Neutrophil (primary cell): ENCODE measurements around the gene GNPTG.

Experiments
- H3K27ac ChIP-seq: fragments of 200-600 bp; sonication (generic); 2 replicates; pipeline ENCODE4 v1.5.1; 2016; ENCODE audit warnings: mild to moderate bottlenecking, moderate library complexity
- H3K27me3 ChIP-seq: fragments of 200-600 bp; sonication (generic); 2 replicates; pipeline ENCODE4 v1.6.0; 2016; ENCODE audit warnings: mild to moderate bottlenecking
- H3K36me3 ChIP-seq: fragments of 200-600 bp; sonication (generic); 2 replicates; pipeline ENCODE4 v1.5.1; 2017
- H3K4me1 ChIP-seq, 2 experiments: fragments of 200-600 bp in 1 of 2; sonication (generic) in 1 of 2; 1 replicate in 1 of 2; 2 replicates in 1 of 2; pipeline versions ENCODE4 v1.5.1 to v1.6.1; 2013 to 2016; ENCODE audit warnings: low read depth in 1 of 2, low read length in 1 of 2, mild to moderate bottlenecking in 1 of 2, moderate library complexity in 1 of 2; ENCODE audit not compliant: control insufficient read depth in 1 of 2, insufficient read depth in 1 of 2
- H3K4me3 ChIP-seq, 2 experiments: fragments of 200-600 bp in 1 of 2; sonication (generic) in 1 of 2; 1 replicate in 1 of 2; 2 replicates in 1 of 2; pipeline ENCODE4 v1.5.1; 2013 to 2016; ENCODE audit warnings: low read depth in 1 of 2, low read length in 1 of 2, mild to moderate bottlenecking in 1 of 2, moderate library complexity in 1 of 2
- H3K9me3 ChIP-seq: fragments of 200-600 bp; sonication (generic); 2 replicates; pipeline ENCODE4 v1.5.1; 2016
- TF ChIP-seq, protein P1 (sequence below): fragments of 200-600 bp; sonication (generic); IDR thresholded peaks from 2 replicates; pipeline ENCODE4 v1.5.1; 2016; ENCODE audit warnings: antibody characterized with exemption

Gene GNPTG

DNA sequence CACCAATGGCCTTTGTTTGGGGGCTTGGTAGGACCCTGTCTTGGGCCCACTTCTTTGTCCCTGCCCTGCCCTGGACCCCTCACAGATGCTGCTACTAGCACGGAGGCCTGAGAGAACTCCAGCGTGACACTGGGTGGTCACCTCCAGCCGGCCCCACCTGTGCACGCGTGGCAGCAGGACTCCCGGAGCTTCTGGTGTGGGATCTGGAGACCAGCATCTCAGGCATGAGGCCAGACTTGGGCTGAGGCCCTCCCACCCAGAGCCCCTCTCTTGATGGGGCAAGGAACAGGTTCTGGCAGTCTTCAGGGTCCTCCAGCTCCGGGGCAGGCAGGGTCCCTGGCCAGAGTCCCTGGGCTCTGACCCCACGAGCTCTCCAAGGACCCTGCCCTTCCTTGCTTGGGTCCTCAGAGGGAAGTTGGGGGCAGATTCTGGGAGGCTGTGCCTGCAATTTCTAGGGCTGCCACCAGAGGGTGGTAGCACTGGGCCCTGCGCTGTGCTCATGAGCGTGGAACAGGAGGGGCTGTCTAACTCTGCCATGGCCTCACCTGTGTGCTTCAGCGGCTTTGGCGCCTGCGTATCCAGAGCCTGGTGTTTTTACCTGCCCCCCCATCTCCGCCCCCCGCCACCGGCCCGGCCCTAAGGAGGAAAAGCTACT, 21.3 kb upstream of the GNPTG start:
- TF ChIP-seq, protein P1, sequence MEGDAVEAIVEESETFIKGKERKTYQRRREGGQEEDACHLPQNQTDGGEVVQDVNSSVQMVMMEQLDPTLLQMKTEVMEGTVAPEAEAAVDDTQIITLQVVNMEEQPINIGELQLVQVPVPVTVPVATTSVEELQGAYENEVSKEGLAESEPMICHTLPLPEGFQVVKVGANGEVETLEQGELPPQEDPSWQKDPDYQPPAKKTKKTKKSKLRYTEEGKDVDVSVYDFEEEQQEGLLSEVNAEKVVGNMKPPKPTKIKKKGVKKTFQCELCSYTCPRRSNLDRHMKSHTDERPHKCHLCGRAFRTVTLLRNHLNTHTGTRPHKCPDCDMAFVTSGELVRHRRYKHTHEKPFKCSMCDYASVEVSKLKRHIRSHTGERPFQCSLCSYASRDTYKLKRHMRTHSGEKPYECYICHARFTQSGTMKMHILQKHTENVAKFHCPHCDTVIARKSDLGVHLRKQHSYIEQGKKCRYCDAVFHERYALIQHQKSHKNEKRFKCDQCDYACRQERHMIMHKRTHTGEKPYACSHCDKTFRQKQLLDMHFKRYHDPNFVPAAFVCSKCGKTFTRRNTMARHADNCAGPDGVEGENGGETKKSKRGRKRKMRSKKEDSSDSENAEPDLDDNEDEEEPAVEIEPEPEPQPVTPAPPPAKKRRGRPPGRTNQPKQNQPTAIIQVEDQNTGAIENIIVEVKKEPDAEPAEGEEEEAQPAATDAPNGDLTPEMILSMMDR, result peak; percentile 47

DNA sequence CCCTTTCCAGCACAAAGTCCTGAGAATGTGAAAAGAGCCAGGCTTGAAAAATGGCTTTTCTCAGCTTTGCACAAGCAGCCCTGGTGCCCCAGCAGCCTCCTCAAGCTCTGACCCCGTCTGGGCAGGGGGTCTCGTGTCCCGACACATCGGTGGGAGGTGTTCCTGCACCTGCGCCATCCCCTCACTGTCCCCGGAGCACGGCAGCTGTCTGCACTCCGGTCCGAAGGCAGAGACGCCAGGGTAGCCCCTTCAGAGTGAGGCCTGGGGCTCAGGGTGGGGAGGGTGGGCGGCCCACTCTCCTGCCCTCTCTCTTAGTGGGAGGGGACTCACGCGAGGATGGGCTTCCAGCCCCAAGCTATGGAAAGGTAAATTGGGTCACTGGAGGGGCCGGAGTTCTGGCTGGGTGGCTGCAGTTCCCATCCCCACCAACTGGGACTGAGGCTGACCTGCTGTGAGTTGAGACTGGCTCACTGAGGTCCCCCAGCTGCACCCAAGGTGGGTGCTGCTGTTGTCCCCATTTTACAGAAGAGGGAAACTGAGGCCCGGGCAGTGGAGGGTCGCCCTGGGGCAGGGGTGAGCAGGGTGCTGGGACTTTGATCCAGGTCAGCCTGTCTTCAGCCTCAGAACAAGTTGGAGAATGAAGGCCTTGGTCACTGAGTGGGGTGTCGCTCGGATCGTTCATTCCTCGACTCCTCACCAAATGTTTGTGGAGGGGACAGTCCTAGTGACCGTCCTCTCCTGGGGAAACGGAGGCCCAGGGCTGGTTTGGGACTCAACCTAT, 20.6 kb upstream of the GNPTG start:
- peaks cover 12 to 29% of the 10 kb centered on the region in 2 experiments for H3K4me1 ChIP-seq
- H3K4me3 ChIP-seq, result peak overlapping the region; percentile 49 to 55
- TF ChIP-seq, protein P1, result no peak
- H3K36me3 ChIP-seq, result peaks cover 10% of the 10 kb centered on the region
- H3K9me3 ChIP-seq, result no peaks in the 10 kb centered on the region
- H3K27me3 ChIP-seq, result peaks cover 63% of the 10 kb centered on the region
- H3K27ac ChIP-seq, result peak overlapping the region; percentile 69

More for the DNA sequence above, 21.3 kb upstream of the GNPTG start:
- peaks cover 12 to 29% of the 10 kb centered on the region in 2 experiments for H3K4me1 ChIP-seq
- H3K4me3 ChIP-seq, result no peak overlapping the region
- H3K27ac ChIP-seq, result no peak overlapping the region
- H3K9me3 ChIP-seq, result no peaks in the 10 kb centered on the region
- H3K36me3 ChIP-seq, result peaks cover 17% of the 10 kb centered on the region
- peaks cover 55% of the 10 kb centered on the region for H3K27me3 ChIP-seq

DNA sequence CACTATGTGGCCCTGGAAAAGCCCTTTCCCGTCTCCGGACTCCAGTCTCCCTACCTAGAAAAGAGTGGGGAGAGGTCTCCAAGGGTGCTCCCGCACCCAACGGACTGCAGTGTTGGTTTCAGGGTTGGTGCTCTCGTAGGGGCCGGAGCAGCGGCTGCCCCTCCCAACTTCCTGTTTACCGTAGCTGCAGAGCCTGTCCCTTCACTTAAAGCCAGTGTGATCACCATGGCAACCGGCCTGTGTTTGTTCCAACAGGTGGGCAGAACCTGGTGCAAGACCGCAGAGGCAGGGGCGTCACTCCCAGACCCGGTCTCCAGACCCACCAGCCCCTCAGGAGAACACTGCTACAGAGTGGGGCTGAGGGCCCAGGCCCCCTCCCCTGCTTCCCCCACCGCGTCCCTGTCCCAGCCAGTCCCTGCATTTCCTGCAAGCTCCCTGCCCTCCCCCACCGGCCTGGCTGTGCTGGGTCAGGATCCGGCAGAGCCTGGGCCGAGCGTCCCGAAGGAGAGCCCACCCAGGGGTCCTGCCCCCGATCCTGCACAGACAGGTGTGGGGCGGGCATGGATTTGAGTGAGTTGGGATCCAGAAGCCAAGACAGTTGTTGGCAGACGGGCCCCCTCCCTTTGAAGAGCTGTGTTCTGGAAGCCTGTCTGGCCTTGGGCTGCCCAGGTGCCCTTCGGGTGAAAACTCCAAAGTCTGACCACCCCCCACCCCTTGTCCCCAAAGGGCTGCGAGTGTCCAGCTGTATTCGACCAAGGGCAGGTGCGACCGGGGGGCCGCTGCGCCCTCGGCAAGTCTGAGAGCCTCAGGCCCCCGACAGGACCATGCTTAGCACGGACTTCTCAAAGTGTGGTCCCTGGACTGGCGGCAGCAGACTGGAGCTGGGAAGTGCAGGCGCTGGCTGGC, 19.8 kb upstream of the GNPTG start:
- Histone ChIP-seq H3K9me3 (no peaks in the 10 kb centered on the region), H3K36me3 (peaks cover 2% of the 10 kb centered on the region), H3K27me3 (peaks cover 71% of the 10 kb centered on the region), H3K27ac (peak overlapping the region; percentile 69), H3K4me3 (peak overlapping the region; percentile 49 to 55), H3K4me1 (peaks cover 12 to 29% of the 10 kb centered on the region in 2 experiments)
- TF ChIP-seq, protein P1, result no peak

DNA sequence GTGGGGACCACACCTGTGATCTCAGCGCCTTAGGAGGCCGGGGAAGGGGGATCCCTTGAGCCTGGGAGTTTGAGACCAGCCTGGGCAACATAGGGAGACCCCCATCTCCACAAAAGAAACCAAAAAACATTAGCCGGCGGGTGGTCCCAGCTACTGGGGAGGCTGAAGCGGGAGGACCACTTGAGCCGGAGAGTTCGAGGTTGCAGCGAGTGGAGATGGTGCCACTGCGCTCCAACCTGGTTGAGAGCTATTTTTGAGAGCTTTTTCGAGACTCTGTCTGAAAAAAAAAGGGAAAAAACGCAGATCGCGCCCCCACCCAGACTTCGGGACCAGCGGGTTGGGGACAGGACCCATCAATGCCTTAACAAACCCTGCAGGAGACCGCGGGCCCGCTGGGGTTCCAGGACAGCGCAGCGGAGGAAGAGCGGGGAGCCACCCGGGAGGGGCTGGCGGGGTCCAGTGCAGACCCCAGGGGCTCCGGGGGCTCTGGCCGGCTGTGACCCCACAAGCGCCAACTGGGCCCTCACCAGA, 19.0 kb upstream of the GNPTG start:
- TF ChIP-seq, protein P1, result no peak
- no peaks in the 10 kb centered on the region for H3K9me3 ChIP-seq
- H3K27ac ChIP-seq, result peak overlapping the region; percentile 69
- H3K4me1 ChIP-seq, result peaks cover 12 to 29% of the 10 kb centered on the region in 2 experiments
- peak overlapping the region; percentile 49 to 55 for H3K4me3 ChIP-seq
- peaks cover 78% of the 10 kb centered on the region for H3K27me3 ChIP-seq
- H3K36me3 ChIP-seq, result no peaks in the 10 kb centered on the region
